AG09319 (cell line): ENCODE data around the gene PSME1.

ENCODE experiments used
- DNase-seq: peaks from one replicate; pipeline ENCODE4 v3.0.0-alpha.2; 2010; ENCODE audit warnings: low read depth; ENCODE audit errors: extremely low read depth
- CTCF ChIP-seq: IDR thresholded peaks from 2 replicates; pipeline ENCODE4 v1.5.1; 2011; ENCODE audit warnings: low read depth, mild to moderate bottlenecking, inconsistent platforms, low read length, moderate library complexity

Gene PSME1

DNA sequence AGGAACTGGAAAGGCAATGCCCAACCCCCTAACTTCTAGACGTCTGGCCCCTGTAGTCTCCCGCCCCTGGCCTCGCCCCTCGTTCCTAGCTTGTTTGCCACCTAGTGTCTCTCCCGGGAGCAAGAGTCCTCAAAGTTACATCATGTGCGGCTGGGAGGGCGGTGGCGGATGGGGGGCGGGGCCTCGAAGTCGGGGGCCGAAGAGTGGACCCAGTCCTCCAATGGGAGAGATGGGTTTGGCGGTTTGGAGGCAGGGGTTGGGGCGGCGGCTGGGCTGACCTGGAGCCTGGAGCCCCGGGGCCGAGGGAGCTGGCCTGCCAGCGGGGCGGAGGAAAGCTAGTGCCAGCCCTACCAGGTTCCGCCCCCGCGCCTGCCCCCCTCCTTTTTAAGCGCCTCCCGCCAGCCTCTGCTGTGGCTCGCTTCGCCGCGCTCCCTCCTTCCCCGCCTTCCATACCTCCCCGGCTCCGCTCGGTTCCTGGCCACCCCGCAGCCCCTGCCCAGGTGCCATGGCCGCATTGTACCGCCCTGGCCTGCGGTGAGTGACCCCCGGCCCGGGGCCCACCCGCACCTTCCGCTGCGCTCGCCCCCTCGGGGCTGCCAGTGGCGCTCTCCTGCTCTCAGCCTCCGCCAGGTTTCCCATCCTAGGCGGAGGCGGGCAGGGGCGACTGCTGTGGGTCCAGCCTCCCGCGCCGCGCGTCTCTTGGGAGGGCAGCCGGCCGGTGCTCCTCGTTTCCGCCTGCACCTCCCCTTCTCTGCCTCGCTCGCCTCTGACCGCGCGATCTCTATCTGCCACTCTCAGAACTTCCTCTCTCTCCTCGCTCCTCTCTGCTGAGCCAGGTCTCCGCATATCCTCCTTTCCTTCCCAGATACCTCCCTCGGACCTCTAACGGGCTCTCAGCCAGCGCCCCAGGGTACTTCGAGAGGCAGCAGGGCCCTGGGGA is 41.8 kb upstream of the PSME1 start, which contains the start of gene PCK2:
PCK2 (plus strand) TSS at position 411 of the 940 bp plus-strand sequence; CDS start at position 506, 95 bp downstream.
- DNase-seq = peak; percentile 94
- no peak for TF ChIP-seq CTCF

- no peak for DNase-seq
Observed at GRCh38 chr14:24094841-24095270, 41.1 kb upstream of the PSME1 start.

GRCh38 chr14:24095271-24096068 is 40.5 kb upstream of the PSME1 start:
- TF ChIP-seq CTCF = no peak
- DNase-seq = peak; percentile 40

More at GRCh38 chr14:24094841-24095270, 41.1 kb upstream of the PSME1 start:
- TF ChIP-seq CTCF = no peak

- no peak for DNase-seq
- TF ChIP-seq CTCF = no peak
Observed at GRCh38 chr14:24096545-24097181, 39.3 kb upstream of the PSME1 start.

DNA sequence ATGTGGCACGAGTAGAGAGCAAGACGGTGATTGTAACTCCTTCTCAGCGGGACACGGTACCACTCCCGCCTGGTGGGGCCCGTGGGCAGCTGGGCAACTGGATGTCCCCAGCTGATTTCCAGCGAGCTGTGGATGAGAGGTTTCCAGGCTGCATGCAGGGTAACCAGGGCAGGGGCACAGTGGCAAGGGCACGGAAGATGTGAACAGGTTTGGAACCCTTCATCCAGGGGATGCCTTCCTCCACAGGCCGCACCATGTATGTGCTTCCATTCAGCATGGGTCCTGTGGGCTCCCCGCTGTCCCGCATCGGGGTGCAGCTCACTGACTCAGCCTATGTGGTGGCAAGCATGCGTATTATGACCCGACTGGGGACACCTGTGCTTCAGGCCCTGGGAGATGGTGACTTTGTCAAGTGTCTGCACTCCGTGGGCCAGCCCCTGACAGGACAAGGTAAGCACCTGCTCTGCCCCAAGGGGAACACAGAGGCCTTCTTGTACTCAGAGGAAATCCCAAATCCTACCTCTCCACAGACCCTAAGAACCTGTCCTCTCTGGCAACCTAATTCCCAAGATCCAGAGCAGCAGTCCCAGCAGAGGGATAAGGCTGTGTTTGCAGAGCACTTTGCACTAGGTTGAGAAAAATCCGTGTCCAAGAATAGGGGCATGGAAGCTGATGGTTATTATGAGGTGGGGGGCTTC is 37.6 kb upstream of the PSME1 start:
- DNase-seq = no peak
- TF ChIP-seq CTCF = no peak

DNA sequence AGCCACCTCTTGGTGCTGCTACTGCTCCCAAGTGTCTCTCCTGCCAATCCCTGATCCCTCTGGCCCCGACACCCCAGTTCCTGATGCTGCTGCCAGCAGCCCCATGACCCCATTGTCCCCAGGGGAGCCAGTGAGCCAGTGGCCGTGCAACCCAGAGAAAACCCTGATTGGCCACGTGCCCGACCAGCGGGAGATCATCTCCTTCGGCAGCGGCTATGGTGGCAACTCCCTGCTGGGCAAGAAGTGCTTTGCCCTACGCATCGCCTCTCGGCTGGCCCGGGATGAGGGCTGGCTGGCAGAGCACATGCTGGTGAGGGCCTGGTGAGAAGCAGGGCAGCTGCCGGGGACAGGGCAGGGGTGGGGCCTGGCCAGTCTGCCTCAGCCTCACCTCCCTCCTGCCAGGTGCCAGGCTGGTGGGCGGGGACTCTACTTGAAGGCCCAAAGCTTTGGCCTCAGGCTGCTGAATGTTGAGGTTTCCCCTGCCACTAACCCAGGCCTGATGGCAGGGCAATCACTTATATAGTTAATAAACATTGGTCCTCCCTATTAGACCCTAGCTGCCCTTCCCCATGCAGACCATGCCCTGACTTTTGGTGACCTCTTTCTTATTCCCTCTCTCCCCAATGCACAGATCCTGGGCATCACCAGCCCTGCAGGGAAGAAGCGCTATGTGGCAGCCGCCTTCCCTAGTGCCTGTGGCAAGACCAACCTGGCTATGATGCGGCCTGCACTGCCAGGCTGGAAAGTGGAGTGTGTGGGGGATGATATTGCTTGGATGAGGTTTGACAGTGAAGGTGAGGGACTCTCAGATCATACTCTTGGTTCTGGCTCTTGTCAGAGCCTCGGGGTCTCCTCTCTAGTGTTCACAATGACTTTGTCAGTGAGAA is 36.8 kb upstream of the PSME1 start:
- TF ChIP-seq CTCF = no peak
- no peak for DNase-seq
